Chondrocyte (in vitro differentiated cells): ENCODE data around the gene ABLIM2. TPM values are rescaled to one million over a fixed set of nuclear protein-coding genes. Genes with fewer than 3 reads are reported as not detected.

Experiments
- DNase-seq: peaks from one replicate; pipeline ENCODE4 v3.0.0; 2021; ENCODE audit warnings: mixed read lengths, low spot score
- H3K27ac Mint-ChIP-seq: one replicate; pipeline ENCODE4 v1.8.0; 2021; ENCODE audit warnings: mild to moderate bottlenecking, moderate library complexity, mixed read lengths; ENCODE audit not compliant: unreplicated experiment
- H3K27me3 Mint-ChIP-seq: 2 replicates; pipeline ENCODE4 v1.8.0; 2021; ENCODE audit warnings: low read depth, mixed read lengths
- H3K36me3 Mint-ChIP-seq: 2 replicates; pipeline ENCODE4 v1.8.0; 2021; ENCODE audit warnings: low read depth, mixed read lengths
- H3K4me1 Mint-ChIP-seq: 2 replicates; pipeline ENCODE4 v1.8.0; 2021; ENCODE audit warnings: low read depth, mild to moderate bottlenecking, mixed read lengths
- H3K4me3 Mint-ChIP-seq: one replicate; pipeline ENCODE4 v1.8.0; 2021; ENCODE audit warnings: mild to moderate bottlenecking, moderate library complexity, mixed read lengths; ENCODE audit not compliant: unreplicated experiment
- H3K9me3 Mint-ChIP-seq: 2 replicates; pipeline ENCODE4 v1.8.0; 2021; ENCODE audit warnings: low read depth, mixed read lengths
- CTCF ChIP-seq: fragments of 200-600 bp; sonication (generic); IDR thresholded peaks from 2 replicates; pipeline ENCODE4 v1.5.0; 2021; ENCODE audit warnings: antibody characterized with exemption, mild to moderate bottlenecking, moderate library complexity
- total RNA-seq: library from RNA; stranded (reverse); gene quantifications from 3 replicates; pipeline ENCODE4 v1.2.1, GENCODE V29; 2021

ABLIM2 gene
- total RNA-seq, 1 donor from 2014 or later: 0.47 TPM

DNA sequence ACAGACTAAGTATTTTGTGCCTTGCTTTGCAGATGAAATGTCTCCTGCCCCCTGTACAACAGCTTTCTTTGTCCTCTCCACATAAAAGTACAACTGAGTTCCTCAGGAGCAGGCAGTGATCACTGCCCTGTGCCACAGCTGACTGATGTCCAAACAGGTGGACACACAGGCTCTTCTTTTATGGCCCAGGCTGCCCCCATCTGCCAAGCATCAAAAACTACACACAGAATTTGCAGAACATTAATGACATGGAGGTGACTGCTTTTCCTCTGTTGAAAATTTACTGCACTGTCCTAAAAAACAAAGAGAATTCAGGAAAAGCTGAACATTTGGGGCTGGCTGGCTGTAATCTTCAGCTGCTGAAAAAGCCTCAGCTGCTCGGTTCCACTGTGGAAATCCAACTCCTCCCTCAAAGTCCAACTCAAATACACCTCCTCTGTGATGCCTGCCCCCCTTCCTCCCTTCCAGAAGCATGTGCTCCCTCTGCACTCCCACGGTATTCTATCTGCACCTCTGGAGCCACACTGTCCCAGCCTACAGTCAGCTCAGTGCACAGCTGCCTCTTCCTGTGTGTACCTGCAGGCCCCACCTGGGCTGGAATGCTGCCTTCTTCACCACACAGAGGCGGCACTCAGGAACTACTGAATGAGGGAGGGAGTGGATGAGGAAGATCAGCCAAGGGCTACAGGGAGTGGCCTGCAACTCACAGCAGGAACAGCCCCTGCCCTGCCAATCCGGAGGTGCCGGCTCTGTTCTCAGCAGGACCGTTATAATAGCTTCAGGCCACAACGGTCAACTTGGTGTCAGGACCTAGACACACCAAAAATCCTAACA, 229.3 kb downstream of the ABLIM2 start:
- peaks cover 74% of the 10 kb centered on the region for H3K4me1 Mint-ChIP-seq
- H3K4me3 Mint-ChIP-seq: no peak overlapping the region
- H3K36me3 Mint-ChIP-seq: peaks cover 2% of the 10 kb centered on the region
- TF ChIP-seq CTCF: peak; percentile 75
- peak overlapping the region; percentile 69 for H3K27ac Mint-ChIP-seq
- no peak for DNase-seq
- H3K9me3 Mint-ChIP-seq: no peaks in the 10 kb centered on the region
- no peaks in the 10 kb centered on the region for H3K27me3 Mint-ChIP-seq

GRCh38 chr4:7928711-7929110, 229.9 kb downstream of the ABLIM2 start:
- H3K27me3 Mint-ChIP-seq: no peaks in the 10 kb centered on the region
- H3K4me1 Mint-ChIP-seq: peaks cover 74% of the 10 kb centered on the region
- no peaks in the 10 kb centered on the region for H3K9me3 Mint-ChIP-seq
- peaks cover 2% of the 10 kb centered on the region for H3K36me3 Mint-ChIP-seq
- peak overlapping the region; percentile 11 for H3K27ac Mint-ChIP-seq
- no peak overlapping the region for H3K4me3 Mint-ChIP-seq
- TF ChIP-seq CTCF: no peak
- no peak for DNase-seq

- H3K9me3 Mint-ChIP-seq: no peaks in the 10 kb centered on the region
- no peak overlapping the region for H3K4me3 Mint-ChIP-seq
- H3K27ac Mint-ChIP-seq: peak overlapping the region; percentile 32
- peaks cover 75% of the 10 kb centered on the region for H3K4me1 Mint-ChIP-seq
- no peaks in the 10 kb centered on the region for H3K27me3 Mint-ChIP-seq
- H3K36me3 Mint-ChIP-seq: peaks cover 2% of the 10 kb centered on the region
- DNase-seq: no peak
- no peak for TF ChIP-seq CTCF
Measured at GRCh38 chr4:7926822-7927221, 231.8 kb downstream of the ABLIM2 start.

DNA sequence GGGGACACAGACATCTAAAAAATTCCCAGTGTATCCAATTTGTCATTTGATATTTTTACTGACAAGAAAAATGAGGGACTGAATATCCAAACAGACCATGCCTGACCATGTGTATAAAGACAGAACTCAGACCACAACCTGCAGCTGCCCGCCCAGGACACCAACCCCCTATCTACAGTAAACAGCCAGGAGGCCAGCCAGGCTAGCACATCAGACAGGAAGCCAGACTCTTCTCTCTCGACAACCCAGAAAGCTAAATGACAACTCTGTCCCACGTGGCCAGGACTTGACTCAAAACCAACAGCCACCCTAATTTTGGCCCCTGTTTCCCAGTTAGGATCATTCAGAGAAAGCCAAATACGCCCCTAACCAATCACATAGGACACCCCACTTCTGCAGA, 234.0 kb downstream of the ABLIM2 start:
- Mint-ChIP-seq H3K27me3 (no peaks in the 10 kb centered on the region), H3K27ac (peak overlapping the region; percentile 84), H3K4me1 (peaks cover 62% of the 10 kb centered on the region), H3K9me3 (no peaks in the 10 kb centered on the region), H3K4me3 (no peak overlapping the region), H3K36me3 (peaks cover 2% of the 10 kb centered on the region)
- no peak for DNase-seq
- no peak for TF ChIP-seq CTCF

- H3K36me3 Mint-ChIP-seq: peaks cover 2% of the 10 kb centered on the region
- DNase-seq: no peak
- H3K4me1 Mint-ChIP-seq: peaks cover 61% of the 10 kb centered on the region
- no peak for TF ChIP-seq CTCF
- peak overlapping the region; percentile 84 for H3K27ac Mint-ChIP-seq
- H3K9me3 Mint-ChIP-seq: no peaks in the 10 kb centered on the region
- no peaks in the 10 kb centered on the region for H3K27me3 Mint-ChIP-seq
- no peak overlapping the region for H3K4me3 Mint-ChIP-seq
Measured at GRCh38 chr4:7924163-7924562, 234.4 kb downstream of the ABLIM2 start.
